Subcutaneous abdominal adipose tissue (tissue), 5 donors: ENCODE measurements around the gene SSR3.

Source experiments
- H3K27ac ChIP-seq: one replicate; pipeline ENCODE4 v1.7.0; 2013; ENCODE audit warnings: low read depth, mild to moderate bottlenecking, inconsistent platforms, low read length, moderate library complexity
- H3K27me3 ChIP-seq, 5 donors: one replicate each; pipeline ENCODE4 v1.7.0; 2013; ENCODE audit warnings: low read length in 5 of 5, inconsistent platforms in 1 of 5; ENCODE audit not compliant: control insufficient read depth in 5 of 5, insufficient read depth in 4 of 5
- H3K36me3 ChIP-seq, 5 donors: one replicate each; pipeline ENCODE4 v1.7.0; 2013; ENCODE audit warnings: low read length in 5 of 5; ENCODE audit not compliant: control insufficient read depth in 5 of 5, insufficient read depth in 5 of 5
- H3K4me1 ChIP-seq, 5 donors: one replicate each; pipeline ENCODE4 v1.7.0; 2013; ENCODE audit warnings: low read length in 5 of 5, mild to moderate bottlenecking in 3 of 5, moderate library complexity in 1 of 5; ENCODE audit not compliant: control insufficient read depth in 5 of 5, insufficient read depth in 5 of 5
- H3K4me3 ChIP-seq, 5 donors: one replicate each; pipeline ENCODE4 v1.7.0; 2013; ENCODE audit warnings: low read length in 5 of 5, low read depth in 1 of 5
- H3K9ac ChIP-seq, 5 donors: one replicate each; pipeline ENCODE4 v1.7.0; 2013; ENCODE audit warnings: low read length in 5 of 5, mild to moderate bottlenecking in 4 of 5, moderate library complexity in 3 of 5
- H3K9me3 ChIP-seq, 5 donors: one replicate each; pipeline ENCODE4 v1.7.0; 2013; ENCODE audit warnings: low read length in 5 of 5; ENCODE audit not compliant: control insufficient read depth in 5 of 5
- donor health status: healthy.
- donor health status: healthy.
- donor health status: healthy.
- donor health status: healthy.
- donor health status: healthy.

The SSR3 gene

GRCh38 chr3:156554515-156554841, 439 bp downstream of the SSR3 start:
- Histone ChIP-seq H3K27ac (peak overlapping the region; percentile 95), H3K4me1 (peaks cover 0 to 40% (median 35%) of the 10 kb centered on the region in 5 donors), H3K9ac (peak overlapping the region; percentile 65 to 96 (median 92)), H3K36me3 (peaks cover 0 to 26% (median 9%) of the 10 kb centered on the region in 5 donors), H3K4me3 (peak overlapping the region; percentile 93 to 99 (median 96)), H3K9me3 (no peaks in the 10 kb centered on the region), H3K27me3 (no peaks in the 10 kb centered on the region)

DNA sequence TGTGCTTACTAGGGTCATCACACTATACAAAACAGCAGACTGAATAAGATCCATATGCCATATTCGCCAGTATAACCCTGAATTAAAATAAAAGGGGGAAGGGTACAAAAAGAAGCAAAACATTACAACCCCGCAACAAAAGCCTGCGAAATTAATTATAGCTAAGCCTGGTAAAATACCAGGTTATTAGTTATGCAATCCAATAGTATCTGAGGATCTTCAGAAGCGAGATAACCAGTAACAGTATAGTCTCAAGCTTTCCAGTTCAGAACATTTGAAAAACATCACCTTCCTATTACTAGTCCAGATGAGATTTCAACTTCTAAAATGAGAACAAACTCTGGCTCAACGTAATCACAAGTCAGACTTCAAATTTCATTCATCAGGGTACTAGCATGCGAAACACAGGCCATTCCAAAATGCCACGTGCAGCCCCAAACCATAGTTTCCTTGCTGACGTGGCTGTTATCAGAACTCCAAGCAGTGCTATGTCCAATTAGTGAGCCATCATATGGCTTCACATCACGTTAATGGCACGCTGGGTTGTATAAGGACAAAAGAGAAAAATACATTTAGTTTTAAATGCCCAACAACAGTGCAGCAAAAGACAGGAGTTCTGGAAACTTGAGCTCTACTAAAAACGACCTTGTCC, 1.1 kb downstream of the SSR3 start:
- Histone ChIP-seq H3K9me3 (no peaks in the 10 kb centered on the region), H3K4me1 (peaks cover 0 to 40% (median 35%) of the 10 kb centered on the region in 5 donors), H3K4me3 (peak overlapping the region; percentile 93 to 99 (median 96)), H3K36me3 (peaks cover 0 to 31% (median 13%) of the 10 kb centered on the region in 5 donors), H3K9ac (peak overlapping the region; percentile 65 to 96 (median 92)), H3K27me3 (no peaks in the 10 kb centered on the region), H3K27ac (peak overlapping the region; percentile 95)

DNA sequence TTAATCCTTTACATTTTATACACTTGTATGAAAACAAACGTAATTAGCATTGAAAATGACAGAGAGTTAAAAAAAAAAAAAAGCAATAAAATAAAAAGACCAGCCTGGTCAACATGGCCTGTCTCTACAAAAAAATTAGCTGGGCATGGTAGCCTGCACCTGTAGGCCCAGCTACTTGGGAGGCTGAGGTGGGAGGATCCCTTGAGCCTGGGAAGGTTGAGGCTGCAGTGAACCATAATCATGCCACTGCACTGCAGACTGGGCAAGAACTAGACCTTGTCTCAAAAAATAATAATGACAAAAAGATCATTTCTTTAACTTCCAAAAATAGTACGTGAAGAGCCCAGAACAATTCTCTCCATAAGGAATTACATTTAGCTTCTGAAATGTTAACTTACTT, 1.9 kb downstream of the SSR3 start:
- peak overlapping the region in 4 of 5 donors; percentile 94 to 99 (median 96) for H3K4me3 ChIP-seq
- H3K27ac ChIP-seq, result no peak overlapping the region
- peak overlapping the region in 1 of 5 donors; percentile 96 for H3K9ac ChIP-seq
- H3K4me1 ChIP-seq, result peaks cover 0 to 42% (median 35%) of the 10 kb centered on the region in 5 donors
- H3K36me3 ChIP-seq, result peaks cover 2 to 38% (median 21%) of the 10 kb centered on the region in 5 donors
- H3K9me3 ChIP-seq, result no peaks in the 10 kb centered on the region
- H3K27me3 ChIP-seq, result no peaks in the 10 kb centered on the region

GRCh38 chr3:156551746-156552145, 3.2 kb downstream of the SSR3 start:
- Histone ChIP-seq H3K27ac (no peak overlapping the region), H3K4me1 (peaks cover 0 to 49% (median 38%) of the 10 kb centered on the region in 5 donors), H3K9ac (no peak overlapping the region), H3K9me3 (no peaks in the 10 kb centered on the region), H3K4me3 (no peak overlapping the region), H3K27me3 (no peaks in the 10 kb centered on the region), H3K36me3 (peaks cover 8 to 48% (median 29%) of the 10 kb centered on the region in 5 donors)

DNA sequence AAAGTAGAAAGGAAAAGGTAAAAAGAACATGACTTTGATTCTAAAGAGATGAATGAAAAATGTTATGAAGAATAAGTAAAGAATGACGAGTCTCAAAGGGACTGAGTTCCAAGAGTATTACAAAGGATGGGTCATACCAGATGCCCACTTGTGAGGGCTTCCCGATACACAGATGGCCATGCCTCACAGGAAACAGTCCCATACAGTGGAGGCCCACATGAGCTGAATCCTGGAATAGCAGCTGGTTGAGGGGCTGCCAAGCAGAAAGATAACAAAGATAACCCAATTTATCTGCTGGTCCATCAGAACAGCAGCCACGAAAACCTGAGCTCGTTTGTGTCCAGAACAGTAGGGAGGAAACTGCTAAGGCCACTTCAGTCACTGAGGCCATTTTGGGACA, 3.7 kb downstream of the SSR3 start:
- Histone ChIP-seq H3K36me3 (peaks cover 13 to 53% (median 33%) of the 10 kb centered on the region in 5 donors), H3K4me1 (peaks cover 0 to 49% (median 38%) of the 10 kb centered on the region in 5 donors), H3K27ac (no peak overlapping the region)

DNA sequence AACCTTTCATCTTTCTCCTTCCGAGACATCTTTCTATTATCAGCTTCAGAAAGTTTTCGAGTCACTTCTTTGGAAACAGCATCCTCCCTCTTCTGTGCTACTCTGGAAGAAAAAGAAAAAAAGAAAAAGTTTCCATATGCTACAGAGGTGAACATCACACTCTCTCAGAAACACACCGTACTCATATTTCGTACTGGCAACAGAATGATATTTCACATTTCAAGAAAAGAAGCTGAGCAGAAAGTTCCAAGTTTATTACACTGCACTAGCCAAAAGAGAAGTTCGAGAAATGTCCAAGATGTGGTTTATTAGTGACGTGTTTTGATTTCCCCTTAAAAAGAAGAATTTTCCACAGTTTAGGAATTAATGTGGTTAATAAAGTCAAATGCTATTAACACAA, 6.0 kb downstream of the SSR3 start:
- Histone ChIP-seq H3K27ac (peak overlapping the region; percentile 66), H3K9ac (peak overlapping the region in 1 of 5 donors; percentile 29), H3K4me1 (peaks cover 0 to 38% (median 29%) of the 10 kb centered on the region in 5 donors), H3K36me3 (peaks cover 22 to 64% (median 45%) of the 10 kb centered on the region in 5 donors), H3K9me3 (no peaks in the 10 kb centered on the region), H3K27me3 (no peaks in the 10 kb centered on the region), H3K4me3 (no peak overlapping the region)

More for the DNA sequence above, 3.7 kb downstream of the SSR3 start:
- H3K9ac ChIP-seq, result no peak overlapping the region
- H3K27me3 ChIP-seq, result no peaks in the 10 kb centered on the region
- H3K9me3 ChIP-seq, result no peaks in the 10 kb centered on the region
- H3K4me3 ChIP-seq, result no peak overlapping the region

DNA sequence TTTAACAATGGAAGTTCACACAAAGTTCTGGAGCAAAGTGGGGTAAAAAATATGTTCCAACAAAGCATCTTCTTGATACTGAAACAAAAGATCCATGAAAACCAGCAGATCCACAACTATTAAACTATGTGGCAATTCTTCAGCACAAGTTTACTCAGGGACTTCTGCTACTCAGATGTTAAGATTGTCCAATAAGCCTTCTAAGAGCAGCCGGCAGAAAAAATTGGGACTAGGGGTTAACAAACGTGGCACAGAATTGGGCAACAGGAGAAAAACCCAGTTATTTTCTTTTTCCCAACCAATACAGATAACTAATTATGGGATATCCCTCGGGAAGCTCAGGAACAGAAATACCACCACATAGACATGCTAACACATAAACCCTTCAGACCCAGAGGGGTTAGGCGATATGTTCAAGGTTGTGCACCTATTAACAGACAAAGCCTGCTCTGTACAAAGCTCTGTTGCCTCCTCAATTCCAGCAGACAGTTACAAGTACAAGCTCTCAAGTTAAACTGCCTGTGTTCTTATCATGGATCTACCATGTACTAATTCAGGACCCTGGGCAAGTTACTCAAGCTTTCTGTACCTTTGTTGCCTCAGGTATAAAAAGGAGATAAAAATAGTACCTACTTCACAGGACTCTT, 6.8 kb downstream of the SSR3 start:
- peaks cover 26 to 69% (median 50%) of the 10 kb centered on the region in 5 donors for H3K36me3 ChIP-seq
- H3K9ac ChIP-seq, result peak overlapping the region in 1 of 5 donors; percentile 37
- peak overlapping the region; percentile 66 for H3K27ac ChIP-seq
- H3K27me3 ChIP-seq, result no peaks in the 10 kb centered on the region
- no peak overlapping the region for H3K4me3 ChIP-seq
- peaks cover 0 to 32% (median 28%) of the 10 kb centered on the region in 5 donors for H3K4me1 ChIP-seq
- H3K9me3 ChIP-seq, result no peaks in the 10 kb centered on the region

DNA sequence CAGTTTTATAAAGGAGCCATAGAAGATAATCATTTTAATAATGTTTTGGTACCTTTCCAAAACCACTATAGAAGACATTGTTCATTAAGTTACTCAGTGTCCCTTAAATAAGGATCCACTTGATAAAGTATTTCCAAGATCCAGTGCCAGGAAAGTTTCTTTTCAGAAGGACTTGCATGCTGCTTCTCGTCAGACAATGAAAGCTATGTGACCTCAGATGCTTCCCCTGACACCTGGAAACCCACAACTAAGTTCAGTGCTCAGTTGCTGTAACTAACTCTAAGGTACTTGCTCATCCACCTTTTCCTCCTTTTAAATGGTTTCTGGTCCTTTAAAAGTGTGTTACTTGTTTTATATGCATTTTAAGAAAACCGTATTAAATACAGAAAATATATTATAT, 7.3 kb downstream of the SSR3 start:
- H3K4me1 ChIP-seq, result peaks cover 0 to 34% (median 28%) of the 10 kb centered on the region in 5 donors
- peaks cover 26 to 71% (median 50%) of the 10 kb centered on the region in 5 donors for H3K36me3 ChIP-seq
- H3K27ac ChIP-seq, result peak overlapping the region; percentile 66
- no peaks in the 10 kb centered on the region for H3K9me3 ChIP-seq
- H3K27me3 ChIP-seq, result no peaks in the 10 kb centered on the region
- H3K9ac ChIP-seq, result no peak overlapping the region
- H3K4me3 ChIP-seq, result no peak overlapping the region

GRCh38 chr3:156543043-156543555, 11.8 kb downstream of the SSR3 start:
- Histone ChIP-seq H3K4me3 (no peak overlapping the region), H3K9ac (peak overlapping the region in 4 of 5 donors; percentile 11 to 58 (median 30)), H3K9me3 (no peaks in the 10 kb centered on the region), H3K27ac (peak overlapping the region; percentile 79), H3K27me3 (no peaks in the 10 kb centered on the region), H3K36me3 (peaks cover 24 to 56% (median 42%) of the 10 kb centered on the region in 5 donors), H3K4me1 (peaks cover 0 to 28% (median 26%) of the 10 kb centered on the region in 5 donors)
